ENCODE results near the gene EFCAB11. TPM values are rescaled to one million over a fixed set of nuclear protein-coding genes. Genes with fewer than 3 reads are reported as not detected.

EFCAB11 gene
- total and polyA plus RNA-seq, 8 donors: 5.3 to 13.9 (median 11.3) TPM

DNA sequence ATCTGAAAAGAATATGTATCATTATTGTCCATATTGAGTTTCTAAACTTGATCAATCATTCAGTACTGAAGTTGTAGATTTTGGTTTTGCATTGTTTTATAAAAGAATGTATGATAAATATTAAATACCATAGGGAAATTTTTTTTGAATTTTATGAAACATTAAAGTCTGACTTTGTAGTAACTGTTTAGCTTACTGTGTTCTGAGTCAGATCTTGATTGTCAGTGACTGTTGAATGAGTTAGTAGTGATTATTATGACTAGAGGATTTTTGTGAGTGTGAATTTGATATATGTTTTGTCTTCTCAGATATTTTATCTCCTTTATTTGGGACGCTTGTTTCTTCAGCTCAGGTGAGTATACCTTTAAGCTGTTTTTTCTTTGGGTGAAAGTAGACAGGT is 11.3 kb upstream of the EFCAB11 start:
- H3K4me3 ChIP-seq: no peak overlapping the region
- intact Hi-C loops (cut with DNase I): no loop called here
- no peaks in the 10 kb centered on the region for H3K4me1 ChIP-seq
- no peaks in the 10 kb centered on the region for H3K9me3 ChIP-seq
- no peak overlapping the region for H3K27ac ChIP-seq
- DNase-seq: no peak
- peaks cover 4 to 31% of the 10 kb centered on the region in 2 donors for H3K27me3 ChIP-seq
- peaks cover 0 to 52% of the 10 kb centered on the region in 2 donors for H3K36me3 ChIP-seq
- TF ChIP-seq, protein P1, sequence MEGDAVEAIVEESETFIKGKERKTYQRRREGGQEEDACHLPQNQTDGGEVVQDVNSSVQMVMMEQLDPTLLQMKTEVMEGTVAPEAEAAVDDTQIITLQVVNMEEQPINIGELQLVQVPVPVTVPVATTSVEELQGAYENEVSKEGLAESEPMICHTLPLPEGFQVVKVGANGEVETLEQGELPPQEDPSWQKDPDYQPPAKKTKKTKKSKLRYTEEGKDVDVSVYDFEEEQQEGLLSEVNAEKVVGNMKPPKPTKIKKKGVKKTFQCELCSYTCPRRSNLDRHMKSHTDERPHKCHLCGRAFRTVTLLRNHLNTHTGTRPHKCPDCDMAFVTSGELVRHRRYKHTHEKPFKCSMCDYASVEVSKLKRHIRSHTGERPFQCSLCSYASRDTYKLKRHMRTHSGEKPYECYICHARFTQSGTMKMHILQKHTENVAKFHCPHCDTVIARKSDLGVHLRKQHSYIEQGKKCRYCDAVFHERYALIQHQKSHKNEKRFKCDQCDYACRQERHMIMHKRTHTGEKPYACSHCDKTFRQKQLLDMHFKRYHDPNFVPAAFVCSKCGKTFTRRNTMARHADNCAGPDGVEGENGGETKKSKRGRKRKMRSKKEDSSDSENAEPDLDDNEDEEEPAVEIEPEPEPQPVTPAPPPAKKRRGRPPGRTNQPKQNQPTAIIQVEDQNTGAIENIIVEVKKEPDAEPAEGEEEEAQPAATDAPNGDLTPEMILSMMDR (IDR thresholded peaks at IDR 0.05): no peak
- ATAC-seq: no peak

DNA sequence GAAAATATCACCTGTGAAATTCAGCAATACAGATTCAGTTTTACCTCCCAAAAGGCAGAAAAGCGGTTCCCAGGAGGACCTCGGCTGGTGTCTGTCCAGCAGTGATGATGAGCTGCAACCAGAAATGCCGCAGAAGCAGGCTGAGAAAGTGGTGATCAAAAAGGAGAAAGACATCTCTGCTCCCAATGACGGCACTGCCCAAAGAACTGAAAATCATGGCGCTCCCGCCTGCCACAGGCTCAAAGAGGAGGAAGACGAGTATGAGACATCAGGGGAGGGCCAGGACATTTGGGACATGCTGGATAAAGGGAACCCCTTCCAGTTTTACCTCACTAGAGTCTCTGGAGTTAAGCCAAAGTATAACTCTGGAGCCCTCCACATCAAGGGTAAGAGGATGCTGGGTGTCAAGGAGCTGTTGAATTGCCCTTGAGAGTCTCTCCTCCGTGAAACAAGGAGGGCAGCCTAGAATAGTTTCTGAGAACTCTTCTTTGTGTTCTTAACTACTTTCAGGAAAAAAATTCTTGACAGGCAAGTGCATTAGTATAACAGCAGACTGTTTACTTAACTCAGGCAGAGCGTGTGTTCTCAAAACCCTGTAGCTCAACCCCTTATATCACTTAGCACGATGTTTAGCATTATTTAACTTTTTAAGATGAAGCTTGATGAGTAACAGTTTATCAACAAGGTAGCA is 8.9 kb upstream of the EFCAB11 start:
- intact Hi-C loops (cut with DNase I): no loop called here

DNA sequence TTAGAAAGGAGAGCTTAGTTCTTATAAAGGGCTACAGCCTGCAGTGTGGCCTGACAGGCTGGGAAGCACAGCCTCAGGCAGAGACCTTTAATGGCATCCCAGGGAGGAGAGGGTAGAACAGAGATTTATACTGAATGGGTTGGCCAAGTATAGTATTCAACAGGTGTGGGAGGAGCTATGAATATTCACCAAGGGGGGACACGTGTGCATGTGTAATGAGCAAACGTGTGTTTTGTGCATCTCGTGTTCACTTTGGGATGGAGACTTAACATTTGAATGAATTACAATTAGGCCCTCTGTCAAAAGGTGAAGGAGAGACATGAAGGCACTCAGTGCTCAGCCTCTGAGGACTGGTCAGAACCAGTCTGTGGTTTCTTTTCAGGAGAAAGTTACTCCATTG is 6.4 kb upstream of the EFCAB11 start:
- Histone ChIP-seq H3K9me3 (no peaks in the 10 kb centered on the region), H3K36me3 (peaks cover 0 to 26% of the 10 kb centered on the region in 2 donors), H3K4me1 (peaks cover 0 to 13% of the 10 kb centered on the region in 2 donors), H3K4me3 (no peak overlapping the region), H3K27me3 (peaks cover under 1 to 4% of the 10 kb centered on the region in 2 donors), H3K27ac (no peak overlapping the region)
- ATAC-seq: no peak
- intact Hi-C loops (cut with DNase I): no loop called here
- no peak for DNase-seq
- TF ChIP-seq, protein P1 (IDR thresholded peaks at IDR 0.05): no peak

More for the DNA sequence above, 8.9 kb upstream of the EFCAB11 start:
- Histone ChIP-seq H3K4me1 (no peaks in the 10 kb centered on the region), H3K27ac (no peak overlapping the region), H3K9me3 (no peaks in the 10 kb centered on the region), H3K36me3 (peaks cover 0 to 41% of the 10 kb centered on the region in 2 donors), H3K27me3 (peaks cover 4 to 19% of the 10 kb centered on the region in 2 donors), H3K4me3 (no peak overlapping the region)
- DNase-seq (peak in 1 of 4 donors; percentile 53), ATAC-seq (peak; percentile 97)
- TF ChIP-seq, protein P1 (IDR thresholded peaks at IDR 0.05): no peak

DNA sequence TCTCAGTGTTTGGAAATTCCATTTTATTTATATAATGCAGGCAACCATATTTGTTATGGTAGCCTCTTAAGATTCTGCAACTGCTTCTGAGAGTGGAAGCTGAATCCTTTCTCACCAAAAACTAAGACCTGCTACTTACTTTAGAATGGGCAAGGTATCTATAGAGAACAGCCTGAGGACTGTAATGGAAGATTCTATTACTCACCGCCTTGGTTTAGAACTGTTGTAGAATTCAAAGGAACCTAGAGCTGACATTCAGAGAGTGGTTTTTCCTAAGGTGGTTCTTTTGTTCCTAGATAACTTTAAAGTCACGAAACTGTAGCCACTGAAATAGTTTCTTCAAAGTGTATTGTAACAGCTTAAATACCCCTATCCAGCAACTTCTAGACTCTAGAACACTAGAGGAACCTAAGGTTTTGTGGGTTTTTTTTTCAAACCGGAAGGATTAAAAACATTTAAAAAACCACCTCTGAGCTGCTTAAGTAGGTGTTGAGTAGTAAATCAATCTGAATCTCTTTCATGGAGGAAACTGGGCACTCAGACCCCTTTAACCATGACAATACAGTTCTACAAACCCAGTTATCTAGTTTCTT is 5.4 kb upstream of the EFCAB11 start:
- Histone ChIP-seq H3K9me3 (no peaks in the 10 kb centered on the region), H3K36me3 (peaks cover 0 to 26% of the 10 kb centered on the region in 2 donors), H3K4me3 (no peak overlapping the region), H3K4me1 (peaks cover 0 to 13% of the 10 kb centered on the region in 2 donors), H3K27me3 (peaks cover 0 to 4% of the 10 kb centered on the region in 2 donors), H3K27ac (no peak overlapping the region)
- no peak for ATAC-seq
- intact Hi-C loops (cut with DNase I): no loop called here
- no peak for DNase-seq
- TF ChIP-seq, protein P1 (IDR thresholded peaks at IDR 0.05): no peak

DNA sequence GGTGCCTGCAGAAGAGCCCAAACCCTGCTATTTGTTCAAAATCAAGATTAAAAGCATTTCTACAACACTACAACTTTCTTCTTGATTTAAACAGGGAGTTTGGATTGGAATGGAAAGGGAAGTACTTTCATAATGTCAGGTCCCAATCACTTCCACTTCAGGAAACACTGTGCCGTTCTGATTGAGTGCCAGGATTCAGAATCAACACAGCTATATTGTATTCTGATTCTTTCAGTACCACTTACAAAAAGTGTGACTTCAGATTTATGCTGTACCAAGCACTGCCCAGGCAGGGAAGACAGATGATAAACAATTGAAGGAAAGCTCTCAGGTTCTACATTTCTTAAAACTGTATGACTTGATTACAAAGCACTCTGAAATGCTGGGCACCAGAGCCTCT is 4.4 kb upstream of the EFCAB11 start:
- Histone ChIP-seq H3K9me3 (no peaks in the 10 kb centered on the region), H3K36me3 (peaks cover 0 to 19% of the 10 kb centered on the region in 2 donors), H3K4me3 (no peak overlapping the region), H3K4me1 (peaks cover 0 to 18% of the 10 kb centered on the region in 2 donors), H3K27me3 (peaks cover 0 to 4% of the 10 kb centered on the region in 2 donors), H3K27ac (no peak overlapping the region)
- TF ChIP-seq, protein P1 (IDR thresholded peaks at IDR 0.05): no peak
- ATAC-seq: no peak
- DNase-seq: no peak
- intact Hi-C loops (cut with DNase I): no loop called here
